MCF 10A (cell line): ENCODE results near the gene PIGB. TPM values are rescaled to one million over a fixed set of nuclear protein-coding genes. Genes with fewer than 3 reads are reported as not detected.

ENCODE experiments used
- BruUV-seq: library from RNA; stranded (reverse); fragments of 400-500 nt; replicated peaks from 2 replicates; lab custom pipeline; 2021; lab: Mats Ljungman, UMichigan
- CTCF ChIA-PET: fragments of 300-600 bp; sonication (Branson Sonifier 250); formaldehyde crosslinking; extraction: SDS; loops from one replicate; lab custom pipeline; 2021; ENCODE audit warnings: antibody characterized with exemption, inconsistent platforms; lab: Yijun Ruan, JAX
- POLR2A ChIA-PET: fragments of 300-600, 350-650 bp; sonication (Branson Sonifier 250); formaldehyde crosslinking; extraction: SDS; loops from one replicate; lab custom pipeline; 2020; ENCODE audit warnings: antibody characterized with exemption, inconsistent platforms; lab: Yijun Ruan, JAX
- DNase-seq: peaks from one replicate; pipeline ENCODE4 v3.0.0-alpha.2; 2018; ENCODE audit not compliant: unreplicated experiment
- H3K27ac Mint-ChIP-seq: one replicate; pipeline ENCODE4 v1.8.0; 2022; ENCODE audit warnings: mild to moderate bottlenecking, low read depth, mixed read lengths; ENCODE audit not compliant: unreplicated experiment
- H3K27me3 Mint-ChIP-seq: one replicate; pipeline ENCODE4 v1.8.0; 2022; ENCODE audit warnings: mixed read lengths; ENCODE audit not compliant: insufficient read depth, unreplicated experiment
- H3K36me3 Mint-ChIP-seq: one replicate; pipeline ENCODE4 v1.8.0; 2022; ENCODE audit warnings: mild to moderate bottlenecking, moderate library complexity, mixed read lengths; ENCODE audit not compliant: insufficient read depth, unreplicated experiment
- H3K4me1 Mint-ChIP-seq: one replicate; pipeline ENCODE4 v1.8.0; 2022; ENCODE audit warnings: mixed read lengths; ENCODE audit not compliant: insufficient read depth, unreplicated experiment
- H3K4me3 Mint-ChIP-seq: one replicate; pipeline ENCODE4 v1.8.0; 2022; ENCODE audit warnings: mild to moderate bottlenecking, moderate library complexity, mixed read lengths; ENCODE audit not compliant: unreplicated experiment
- H3K9me3 Mint-ChIP-seq: one replicate; pipeline ENCODE4 v1.8.0; 2022; ENCODE audit warnings: mixed read lengths; ENCODE audit not compliant: unreplicated experiment
- intact Hi-C: fragments of 100-400 bp; cut with micrococcal nuclease; formaldehyde crosslinking; loops from 2 replicates; pipeline ENCODE4 v1.14.1; 2022
- total RNA-seq: library from RNA; stranded (reverse); gene quantifications from 2 replicates; pipeline ENCODE4 v1.2.3, GENCODE V29; 2022
- TF ChIP-seq, protein P1 (sequence below): fragments of 200-600 bp; IDR thresholded peaks from one replicate; pipeline ENCODE4 v1.8.0; 2022; ENCODE audit warnings: antibody characterized with exemption, mild to moderate bottlenecking; ENCODE audit not compliant: unreplicated experiment

The PIGB gene
- total RNA-seq, 1 experiment from 2014 or later = 16.2 TPM

GRCh38 chr15:55353025-55353424 is 34.0 kb downstream of the PIGB start:
- TF ChIP-seq, protein P1, sequence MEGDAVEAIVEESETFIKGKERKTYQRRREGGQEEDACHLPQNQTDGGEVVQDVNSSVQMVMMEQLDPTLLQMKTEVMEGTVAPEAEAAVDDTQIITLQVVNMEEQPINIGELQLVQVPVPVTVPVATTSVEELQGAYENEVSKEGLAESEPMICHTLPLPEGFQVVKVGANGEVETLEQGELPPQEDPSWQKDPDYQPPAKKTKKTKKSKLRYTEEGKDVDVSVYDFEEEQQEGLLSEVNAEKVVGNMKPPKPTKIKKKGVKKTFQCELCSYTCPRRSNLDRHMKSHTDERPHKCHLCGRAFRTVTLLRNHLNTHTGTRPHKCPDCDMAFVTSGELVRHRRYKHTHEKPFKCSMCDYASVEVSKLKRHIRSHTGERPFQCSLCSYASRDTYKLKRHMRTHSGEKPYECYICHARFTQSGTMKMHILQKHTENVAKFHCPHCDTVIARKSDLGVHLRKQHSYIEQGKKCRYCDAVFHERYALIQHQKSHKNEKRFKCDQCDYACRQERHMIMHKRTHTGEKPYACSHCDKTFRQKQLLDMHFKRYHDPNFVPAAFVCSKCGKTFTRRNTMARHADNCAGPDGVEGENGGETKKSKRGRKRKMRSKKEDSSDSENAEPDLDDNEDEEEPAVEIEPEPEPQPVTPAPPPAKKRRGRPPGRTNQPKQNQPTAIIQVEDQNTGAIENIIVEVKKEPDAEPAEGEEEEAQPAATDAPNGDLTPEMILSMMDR = no peak
- no peak for DNase-seq
- ChIA-PET CTCF (no interaction called here), POLR2A (no interaction called here)
- Mint-ChIP-seq H3K4me1 (no peaks in the 10 kb centered on the region), H3K27me3 (no peaks in the 10 kb centered on the region), H3K4me3 (no peak overlapping the region), H3K9me3 (no peaks in the 10 kb centered on the region), H3K36me3 (peaks cover 67% of the 10 kb centered on the region), H3K27ac (no peak overlapping the region)
- BruUV-seq = no TSS peak
- intact Hi-C loops = no loop called here

DNA sequence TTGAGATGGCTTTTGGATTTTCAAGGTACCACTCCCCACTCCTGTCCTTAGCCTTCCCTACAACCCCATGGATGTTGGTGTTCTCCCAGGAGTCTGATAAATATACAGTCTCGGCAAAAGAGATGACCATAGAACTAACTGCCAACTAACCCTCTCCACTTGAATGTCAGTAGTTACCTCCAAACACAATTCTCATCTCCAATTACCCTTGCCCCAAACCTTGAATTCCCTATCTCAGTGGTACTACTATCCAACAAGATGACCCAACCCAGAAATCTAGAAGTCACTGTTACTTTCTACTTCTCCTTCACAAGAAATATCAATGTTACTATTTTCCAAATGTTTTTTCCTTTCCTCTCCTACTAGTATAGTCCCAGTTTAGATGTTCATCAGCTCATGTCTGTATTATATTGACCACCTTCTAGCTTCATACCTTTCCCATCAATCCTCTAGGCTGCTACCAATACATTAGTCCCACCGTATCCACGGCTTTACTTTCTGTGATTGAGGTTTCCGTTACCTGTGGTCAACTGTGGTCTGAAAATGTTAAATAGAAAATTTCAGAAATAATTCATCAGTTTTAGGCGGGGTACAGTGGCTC is 38.1 kb downstream of the PIGB start:
- CTCF ChIA-PET = interaction anchor here (0.5 to 1.1 kb wide), 5 partner anchors 43 to 142 kb away, joined by 3 to 4 read pairs (median 3); no protein-coding TSS in a partner anchor
- POLR2A ChIA-PET = interaction anchor here (0.5 to 0.9 kb wide), 2 partner anchors 22 to 36 kb away, joined by 3 read pairs; no protein-coding TSS in a partner anchor
- H3K27ac Mint-ChIP-seq = no peak overlapping the region

DNA sequence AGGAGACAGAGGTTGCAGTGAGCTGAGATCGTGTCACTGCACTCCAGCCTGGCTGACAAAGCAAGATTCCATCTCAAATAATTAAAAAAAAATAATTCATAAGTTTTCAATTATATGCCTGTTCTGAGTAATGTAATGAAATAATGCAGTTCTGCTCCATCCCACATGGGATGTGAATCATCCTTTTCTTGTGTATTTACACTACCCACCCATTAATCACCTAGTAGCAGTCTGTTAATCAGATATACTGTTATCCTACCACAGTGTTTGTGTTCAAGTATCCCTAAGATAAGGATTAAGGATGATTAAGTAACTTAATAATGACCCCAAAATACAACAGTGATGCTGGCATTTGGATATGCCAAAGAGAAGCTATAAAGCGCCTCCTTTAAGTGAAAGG is 38.8 kb downstream of the PIGB start:
- Mint-ChIP-seq H3K27ac (no peak overlapping the region), H3K36me3 (peaks cover 63% of the 10 kb centered on the region), H3K9me3 (no peaks in the 10 kb centered on the region), H3K4me3 (no peak overlapping the region), H3K4me1 (no peaks in the 10 kb centered on the region), H3K27me3 (no peaks in the 10 kb centered on the region)
- BruUV-seq = no TSS peak
- intact Hi-C loops = no loop called here
- TF ChIP-seq, protein P1 = no peak
- DNase-seq = no peak
- ChIA-PET POLR2A (interaction anchor here (0.5 to 1.1 kb wide), 3 partner anchors 21 to 50 kb away, joined by 3 to 7 read pairs (median 3); partner anchors contain the start of genes CCPG1 and PIERCE2), CTCF (interaction anchor here (0.6 to 1.8 kb wide), 7 partner anchors 39 to 142 kb away, joined by 3 to 8 read pairs (median 4); partner anchors contain the start of genes CCPG1, PIERCE2, PIGB and PIGBOS1)

More for the DNA sequence above, 38.1 kb downstream of the PIGB start:
- H3K4me1 Mint-ChIP-seq = no peaks in the 10 kb centered on the region
- no peak overlapping the region for H3K4me3 Mint-ChIP-seq
- no peaks in the 10 kb centered on the region for H3K27me3 Mint-ChIP-seq
- no peak for DNase-seq
- intact Hi-C loops = no loop called here
- TF ChIP-seq, protein P1 = no peak
- no TSS peak for BruUV-seq
- H3K36me3 Mint-ChIP-seq = peaks cover 64% of the 10 kb centered on the region
- no peaks in the 10 kb centered on the region for H3K9me3 Mint-ChIP-seq

DNA sequence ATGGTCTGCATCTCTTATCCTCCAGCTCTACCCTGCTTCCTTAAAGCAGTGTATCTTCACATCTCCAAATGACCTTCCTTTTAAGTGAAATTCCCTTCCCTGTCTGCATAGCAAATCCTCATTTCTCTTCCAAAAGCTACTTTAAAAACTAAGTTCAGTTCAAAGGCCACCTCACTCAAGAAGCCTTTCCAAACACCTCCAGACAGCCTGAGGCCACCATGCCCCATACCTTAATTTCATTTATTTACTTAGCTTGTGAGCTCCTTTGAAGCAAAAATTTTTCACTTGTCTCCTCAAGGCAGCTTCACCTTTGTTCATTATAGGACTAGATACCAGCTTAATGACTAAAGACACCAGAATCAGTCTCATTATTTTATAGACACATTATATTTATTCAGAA is 39.4 kb downstream of the PIGB start:
- Mint-ChIP-seq H3K27me3 (no peaks in the 10 kb centered on the region), H3K9me3 (no peaks in the 10 kb centered on the region), H3K27ac (no peak overlapping the region), H3K4me3 (no peak overlapping the region), H3K36me3 (peaks cover 64% of the 10 kb centered on the region), H3K4me1 (no peaks in the 10 kb centered on the region)
- ChIA-PET CTCF (interaction anchor here (1.0 to 1.8 kb wide), 4 partner anchors 27 to 143 kb away, joined by 3 to 8 read pairs (median 4); partner anchors contain the start of genes CCPG1 and PIERCE2), POLR2A (interaction anchor here (1.1 kb wide), 1 partner anchor 49 kb away, joined by 7 read pairs; the partner anchor contains the start of genes CCPG1 and PIERCE2)
- intact Hi-C loops = no loop called here
- DNase-seq = no peak
- no TSS peak for BruUV-seq
- TF ChIP-seq, protein P1 = no peak
